Pancreas (tissue), 10 donors: ENCODE measurements around the gene STPG4. TPM values are rescaled to one million over a fixed set of nuclear protein-coding genes. Genes with fewer than 3 reads are reported as not detected.
A peak's percentile ranks its signal among the peaks of the same experiment; 100 is the strongest.

Experiments used
- ATAC-seq, 4 donors: fragments of 200-7000 bp; cut with Tn5 transposase; one replicate each; pipeline versions ENCODE4 v1.8.0 to v1.9.1; 2020; ENCODE audit warnings: mild to moderate bottlenecking in 4 of 4, moderate library complexity in 4 of 4
- DNase-seq, 6 donors: peaks; one replicate each; pipeline ENCODE4 v3.0.0-alpha.2; 2020
- FAIRE-seq: peaks from 2 replicates; lab custom pipeline; 2012; peaks lifted over from hg19 to GRCh38; lab: Jason Lieb, UNC
- H3K27ac ChIP-seq, 4 donors: fragments of 200-600 bp; sonication (generic); 1 replicate in 3 of 4; 2 replicates in 1 of 4; pipeline versions ENCODE4 v1.5.0 to v1.8.0; 2020
- H3K27me3 ChIP-seq, 4 donors: fragments of 200-600 bp; one replicate each; pipeline ENCODE4 v1.8.0; 2021
- H3K36me3 ChIP-seq, 3 donors: fragments of 200-600 bp; sonication (generic) in 1 of 3; one replicate each; pipeline versions ENCODE4 v1.5.0 to v1.8.0; 2020 to 2021
- H3K4me1 ChIP-seq, 3 donors: fragments of 200-600 bp; one replicate each; pipeline ENCODE4 v1.8.0; 2021
- H3K4me3 ChIP-seq, 4 donors: fragments of 200-600 bp; sonication (generic) in 2 of 4; one replicate each; pipeline versions ENCODE4 v1.5.0 to v1.8.0; 2020 to 2021
- H3K9me3 ChIP-seq, 4 donors: fragments of 200-600 bp; one replicate each; pipeline ENCODE4 v1.8.0; 2021
- WGBS, 2 donors: extraction: QIAGEN DNeasy Blood & Tissue Kit; methylation state at CpG; one replicate each; pipeline ENCODE4 v1.1.7; 2013; 5-methylcytosine and 5-hydroxymethylcytosine counted together
- intact Hi-C, 3 donors: fragments of 100-400 bp; cut with DNase I; formaldehyde crosslinking; loops; one replicate each; pipeline versions ENCODE4 v1.11.1 to v1.14.2; 2022
- polyA plus RNA-seq, 2 donors: library from polyadenylated mRNA; stranded (reverse); fragments of 200-250 nt; gene quantifications; one replicate each; pipeline ENCODE4 v1.2.3, GENCODE V29; 2013
- total RNA-seq, 6 donors: library from RNA; stranded (reverse); fragmentation: NEBNext Ultra II Directional in 4 of 6; extraction: Animal tissue kit (Norgen Biotek cat#: 25700) in 4 of 6; gene quantifications; one replicate each; pipeline versions ENCODE4 v1.2.1 to v1.2.4, GENCODE V29; 2021 to 2023
- TF ChIP-seq, protein P1 (sequence below), 4 donors: fragments of 200-600 bp; sonication (generic) in 3 of 4; IDR thresholded peaks; one replicate each; pipeline versions ENCODE4 v1.5.0 to v1.8.0; 2021; ENCODE audit warnings: antibody characterized with exemption in 4 of 4
- donor health status: healthy with polysubstance abuse.
- donor health status: DM: no; HTN: no; CAD: no; lungs with moderate emphysema.
- donor health status: DM: no; HTN: no; CAD: no.
- donor health status: control.
- donor health status: control.
- donor health status: Bipolar disorder and iron deficiency.
- donor health status: DM: yes; HTN: yes; CAD: no.
- donor health status: DM: no; HTN: no; CAD: no.
- donor health status: DM: no; HTN: no; CAD: no.
- donor health status: DM: yes; HTN: yes; CAD: no.

The STPG4 gene
- total and polyA plus RNA-seq, 8 donors: not detected

- Histone ChIP-seq H3K27ac (peak overlapping the region in 2 of 4 donors; percentile 61 to 68), H3K27me3 (no peaks in the 10 kb centered on the region), H3K36me3 (no peaks in the 10 kb centered on the region), H3K9me3 (no peaks in the 10 kb centered on the region), H3K4me1 (peaks cover 0 to 18% (median 8%) of the 10 kb centered on the region in 3 donors), H3K4me3 (no peak overlapping the region)
- ATAC-seq: peak in 3 of 4 donors; percentile 6 to 32 (median 31)
- WGBS, 2 donors: 87 to 88% methylated on average over 15 of the region's 15 CpGs
- intact Hi-C loops: no loop called here
- DNase-seq: peak in 3 of 6 donors; percentile 36 to 72 (median 65)
- TF ChIP-seq, protein P1, sequence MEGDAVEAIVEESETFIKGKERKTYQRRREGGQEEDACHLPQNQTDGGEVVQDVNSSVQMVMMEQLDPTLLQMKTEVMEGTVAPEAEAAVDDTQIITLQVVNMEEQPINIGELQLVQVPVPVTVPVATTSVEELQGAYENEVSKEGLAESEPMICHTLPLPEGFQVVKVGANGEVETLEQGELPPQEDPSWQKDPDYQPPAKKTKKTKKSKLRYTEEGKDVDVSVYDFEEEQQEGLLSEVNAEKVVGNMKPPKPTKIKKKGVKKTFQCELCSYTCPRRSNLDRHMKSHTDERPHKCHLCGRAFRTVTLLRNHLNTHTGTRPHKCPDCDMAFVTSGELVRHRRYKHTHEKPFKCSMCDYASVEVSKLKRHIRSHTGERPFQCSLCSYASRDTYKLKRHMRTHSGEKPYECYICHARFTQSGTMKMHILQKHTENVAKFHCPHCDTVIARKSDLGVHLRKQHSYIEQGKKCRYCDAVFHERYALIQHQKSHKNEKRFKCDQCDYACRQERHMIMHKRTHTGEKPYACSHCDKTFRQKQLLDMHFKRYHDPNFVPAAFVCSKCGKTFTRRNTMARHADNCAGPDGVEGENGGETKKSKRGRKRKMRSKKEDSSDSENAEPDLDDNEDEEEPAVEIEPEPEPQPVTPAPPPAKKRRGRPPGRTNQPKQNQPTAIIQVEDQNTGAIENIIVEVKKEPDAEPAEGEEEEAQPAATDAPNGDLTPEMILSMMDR (IDR thresholded peaks at IDR 0.05): no peak
- no peak for FAIRE-seq
Measured at GRCh38 chr2:47070920-47071824, 83.9 kb downstream of the STPG4 start.

- Histone ChIP-seq H3K27me3 (no peaks in the 10 kb centered on the region), H3K27ac (peak overlapping the region; percentile 67 to 76 (median 70)), H3K4me3 (no peak overlapping the region), H3K36me3 (no peaks in the 10 kb centered on the region), H3K9me3 (no peaks in the 10 kb centered on the region), H3K4me1 (peaks cover 0 to 18% (median 8%) of the 10 kb centered on the region in 3 donors)
- ATAC-seq: peak in 1 of 4 donors; percentile 4
- TF ChIP-seq, protein P1 (IDR thresholded peaks at IDR 0.05): no peak
- FAIRE-seq: no peak
- WGBS, 2 donors: 76 to 83% methylated on average over 12 to 13 of the region's 13 CpGs
- DNase-seq: peak in 1 of 6 donors; percentile 51
- intact Hi-C loops: no loop called here
Measured at GRCh38 chr2:47070155-47070919, 84.8 kb downstream of the STPG4 start.

DNA sequence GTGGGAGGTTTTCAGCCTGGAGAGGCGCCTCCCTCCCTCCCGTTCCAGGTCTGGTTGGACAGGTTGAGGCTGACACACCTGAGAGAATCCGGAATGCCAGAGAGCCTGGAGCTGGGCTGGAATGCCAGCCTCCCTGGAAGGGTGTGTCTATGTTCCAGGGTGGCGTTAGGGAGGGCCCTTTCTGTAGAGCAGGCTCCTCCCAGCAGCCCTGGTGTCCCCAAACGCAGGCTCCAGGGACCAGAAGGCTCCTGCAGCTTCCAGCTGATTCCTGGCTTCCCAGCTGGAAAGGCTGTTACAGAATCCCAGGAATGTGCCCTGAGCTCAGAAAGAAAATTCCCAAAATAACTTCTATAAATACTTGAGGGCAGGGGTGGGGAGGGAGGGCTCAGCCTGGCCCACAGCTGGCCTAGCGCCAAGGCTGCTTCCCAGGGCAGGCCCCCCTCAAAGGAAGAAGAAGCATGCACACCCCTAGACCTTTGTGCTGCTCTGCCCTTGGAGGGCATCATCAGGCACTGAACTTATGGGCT is 85.4 kb downstream of the STPG4 start:
- FAIRE-seq: no peak
- 51 to 62% methylated on average over 6 of the region's 6 CpGs for WGBS, 2 donors

DNA sequence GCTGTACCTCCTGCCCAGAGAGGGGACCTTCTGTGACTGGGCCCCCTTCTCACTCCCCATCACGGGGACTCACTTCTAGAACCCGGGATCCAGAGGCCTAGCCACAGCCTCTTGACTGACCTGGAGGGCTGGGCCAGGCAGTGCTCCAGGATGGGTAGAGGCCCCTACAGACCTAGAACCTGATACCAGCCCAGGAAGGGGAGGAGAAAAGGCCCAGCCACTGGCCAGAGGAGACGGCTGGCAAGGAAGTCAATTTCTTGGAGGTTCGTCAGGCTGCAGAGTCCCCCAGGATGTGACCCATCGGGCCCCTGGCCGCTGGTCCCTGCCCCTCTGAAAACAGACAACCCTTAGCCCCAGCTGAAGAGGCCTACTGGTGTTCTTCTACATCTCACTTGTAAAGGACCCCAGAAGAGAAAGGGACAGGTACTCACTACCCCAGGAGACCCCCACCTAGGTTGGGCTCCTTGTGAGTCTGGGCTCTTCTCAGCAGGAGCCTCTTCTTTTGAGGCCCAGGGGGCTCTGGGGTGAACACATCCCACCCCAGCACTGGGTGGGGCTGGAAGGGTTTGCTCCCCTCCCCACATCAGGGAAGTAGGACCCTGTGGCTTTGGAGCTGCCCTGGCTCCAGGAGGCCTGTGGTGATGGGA is 86.0 kb downstream of the STPG4 start:
- whole genome bisulfite sequencing, 2 donors: 79 to 84% methylated on average over 6 of the region's 6 CpGs

More for the DNA sequence above, 85.4 kb downstream of the STPG4 start:
- peak in 4 of 6 donors; percentile 61 to 74 (median 68) for DNase-seq
- intact Hi-C loops: no loop called here
- peak overlapping the region; percentile 67 to 76 (median 70) for H3K27ac ChIP-seq
- no peaks in the 10 kb centered on the region for H3K27me3 ChIP-seq
- no peak overlapping the region for H3K4me3 ChIP-seq
- no peaks in the 10 kb centered on the region for H3K9me3 ChIP-seq
- ATAC-seq: peak; percentile 36 to 81 (median 70)
- no peaks in the 10 kb centered on the region for H3K36me3 ChIP-seq
- peaks cover 0 to 18% (median 8%) of the 10 kb centered on the region in 3 donors for H3K4me1 ChIP-seq
- TF ChIP-seq, protein P1 (IDR thresholded peaks at IDR 0.05): no peak

More for the DNA sequence above, 86.0 kb downstream of the STPG4 start:
- DNase-seq: peak in 1 of 6 donors; percentile 44
- Histone ChIP-seq H3K9me3 (no peaks in the 10 kb centered on the region), H3K36me3 (no peaks in the 10 kb centered on the region), H3K27ac (peak overlapping the region; percentile 67 to 76 (median 70)), H3K27me3 (no peaks in the 10 kb centered on the region), H3K4me1 (peaks cover 0 to 18% (median 8%) of the 10 kb centered on the region in 3 donors), H3K4me3 (no peak overlapping the region)
- no peak for FAIRE-seq
- TF ChIP-seq, protein P1 (IDR thresholded peaks at IDR 0.05): no peak
- intact Hi-C loops: no loop called here
- no peak for ATAC-seq
